ENCODE data around the gene PNMA5.

Gene PNMA5

GRCh38 chrX:152958524-152959465, 35.1 kb downstream of the PNMA5 start:
- DNase-seq (ENCODE audit: low read depth), result peak; percentile 89

- no peak for DNase-seq (ENCODE audit: low read depth)
These were observed 35.9 kb downstream of the PNMA5 start for GRCh38 chrX:152958047-152958446.

- no peak for DNase-seq (ENCODE audit: low read depth)
These were observed 43.1 kb downstream of the PNMA5 start for GRCh38 chrX:152950786-152951185.

GRCh38 chrX:152949114-152949513, 44.8 kb downstream of the PNMA5 start:
- DNase-seq (ENCODE audit: low read depth), result no peak

- no peak for DNase-seq (ENCODE audit: low read depth)
These were observed 47.2 kb downstream of the PNMA5 start for GRCh38 chrX:152946681-152947080.

- DNase-seq (ENCODE audit: low read depth), result no peak
These were observed 48.6 kb downstream of the PNMA5 start for GRCh38 chrX:152945021-152945979.

GRCh38 chrX:152943826-152944225, 50.1 kb downstream of the PNMA5 start:
- no peak for DNase-seq (ENCODE audit: low read depth)

- DNase-seq (ENCODE audit: low read depth), result no peak
These were observed 51.9 kb downstream of the PNMA5 start for GRCh38 chrX:152942077-152942442.

- DNase-seq (ENCODE audit: low read depth), result peak; percentile 79
These were observed 52.4 kb downstream of the PNMA5 start for GRCh38 chrX:152941328-152942076.

All from activated T-cell treated with anti-CD3 and anti-CD28 coated beads for 1 hour (primary cell).